Uterus (tissue), 2 donors: ENCODE measurements around the gene GGACT.

ENCODE experiments used
- POLR2A ChIP-seq, 2 donors: fragments of 450-650 bp; IDR thresholded peaks; one replicate each; pipeline ENCODE4 v1.6.1; 2016; ENCODE audit warnings: antibody characterized with exemption in 2 of 2, mild to moderate bottlenecking in 1 of 2, moderate library complexity in 1 of 2
- TF ChIP-seq, protein P1 (sequence below), 4 experiments: fragments of 200-600 bp in 2 of 4; fragments of 450-650 bp in 2 of 4; sonication (generic) in 2 of 4; IDR thresholded peaks; one replicate each; pipeline ENCODE4 v1.5.1; 2016 to 2019; ENCODE audit warnings: antibody characterized with exemption in 4 of 4, mild to moderate bottlenecking in 2 of 4, moderate library complexity in 1 of 4

DNA sequence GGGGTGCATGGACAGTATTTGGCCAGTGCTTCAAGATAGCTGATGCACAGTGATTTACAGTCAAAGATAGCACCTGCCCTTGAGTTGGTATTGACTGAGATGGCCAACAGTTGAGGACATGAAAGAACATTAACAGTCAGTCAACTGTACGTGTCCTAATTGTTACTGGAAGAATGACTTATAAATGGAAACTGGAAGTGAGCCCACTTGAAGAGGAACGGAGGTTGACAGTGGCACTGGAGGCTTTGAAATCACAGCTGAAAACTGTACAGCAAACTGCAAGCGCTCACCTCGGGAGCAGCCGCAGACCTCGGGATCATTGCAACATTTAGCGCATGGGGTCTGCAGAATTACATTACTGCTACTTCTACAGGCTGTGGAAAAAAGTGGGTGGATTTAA lies 77.1 kb downstream of the GGACT start:
- TF ChIP-seq, protein P1, sequence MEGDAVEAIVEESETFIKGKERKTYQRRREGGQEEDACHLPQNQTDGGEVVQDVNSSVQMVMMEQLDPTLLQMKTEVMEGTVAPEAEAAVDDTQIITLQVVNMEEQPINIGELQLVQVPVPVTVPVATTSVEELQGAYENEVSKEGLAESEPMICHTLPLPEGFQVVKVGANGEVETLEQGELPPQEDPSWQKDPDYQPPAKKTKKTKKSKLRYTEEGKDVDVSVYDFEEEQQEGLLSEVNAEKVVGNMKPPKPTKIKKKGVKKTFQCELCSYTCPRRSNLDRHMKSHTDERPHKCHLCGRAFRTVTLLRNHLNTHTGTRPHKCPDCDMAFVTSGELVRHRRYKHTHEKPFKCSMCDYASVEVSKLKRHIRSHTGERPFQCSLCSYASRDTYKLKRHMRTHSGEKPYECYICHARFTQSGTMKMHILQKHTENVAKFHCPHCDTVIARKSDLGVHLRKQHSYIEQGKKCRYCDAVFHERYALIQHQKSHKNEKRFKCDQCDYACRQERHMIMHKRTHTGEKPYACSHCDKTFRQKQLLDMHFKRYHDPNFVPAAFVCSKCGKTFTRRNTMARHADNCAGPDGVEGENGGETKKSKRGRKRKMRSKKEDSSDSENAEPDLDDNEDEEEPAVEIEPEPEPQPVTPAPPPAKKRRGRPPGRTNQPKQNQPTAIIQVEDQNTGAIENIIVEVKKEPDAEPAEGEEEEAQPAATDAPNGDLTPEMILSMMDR (IDR thresholded peaks at IDR 0.05), result no peak
- TF ChIP-seq POLR2A (IDR thresholded peaks at IDR 0.05), result no peak
